ENCODE results near the gene ARNT2.

GRCh38 chr15:80618685-80619400 is 214.7 kb downstream of the ARNT2 start:
- TF ChIP-seq POLR2AphosphoS5 (IDR thresholded peaks at IDR 0.05; ENCODE audit: low read depth) (no peak), EZH2 (IDR thresholded peaks at IDR 0.05; ENCODE audit: low read depth, unreplicated experiment) (no peak), CTCF (conservative IDR thresholded peaks at IDR 0.05; ENCODE audit: low read depth in 2 of 2) (no peak), CREB1 (CRISPR knock-in tag; IDR thresholded peaks at IDR 0.05; ENCODE audit: low read depth) (no peak), ETS1 (IDR thresholded peaks at IDR 0.05) (no peak), JUNB (IDR thresholded peaks at IDR 0.05; ENCODE audit: unreplicated experiment) (no peak), ZNF462 (CRISPR knock-in tag; IDR thresholded peaks at IDR 0.05) (no peak), NANOG (IDR thresholded peaks at IDR 0.05; ENCODE audit: borderline replicate concordance) (no peak), EZH2phosphoT487 (IDR thresholded peaks at IDR 0.05; ENCODE audit: unreplicated experiment) (no peak), REST (IDR thresholded peaks at IDR 0.05; ENCODE audit: unreplicated experiment) (no peak), ZNF114 (CRISPR knock-in tag; IDR thresholded peaks at IDR 0.05) (no peak), ZNF331 (CRISPR knock-in tag; IDR thresholded peaks at IDR 0.05; ENCODE audit: low read depth) (no peak)
